ENCODE results near the gene A2M.

Gene A2M

DNA sequence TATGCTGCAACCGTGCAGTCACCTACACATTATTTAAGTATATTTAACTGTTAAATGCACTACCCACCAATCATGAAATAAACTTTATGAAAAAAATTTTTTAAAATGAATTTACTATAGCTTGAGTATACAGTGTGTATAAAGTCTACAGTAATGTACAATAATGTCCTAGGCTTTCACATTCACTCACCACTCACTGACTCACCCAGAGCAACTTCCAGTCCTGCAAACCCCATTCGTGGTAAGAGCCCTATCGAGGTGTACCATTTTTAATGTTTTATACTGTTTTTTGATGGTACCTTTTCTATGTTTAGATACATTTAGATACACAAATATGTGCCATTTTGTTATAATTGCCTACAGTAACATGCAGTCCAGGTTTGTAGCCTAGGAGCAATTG, 78.3 kb downstream of the A2M start:
- DNase-seq (ENCODE audit: low read depth), result no peak

- DNase-seq (ENCODE audit: low read depth), result no peak
Measured at GRCh38 chr12:9036227-9036626, 79.5 kb downstream of the A2M start.

- no peak for DNase-seq (ENCODE audit: low read depth)
Measured at GRCh38 chr12:9034095-9034494, 81.6 kb downstream of the A2M start.

GRCh38 chr12:9033265-9033887, 82.3 kb downstream of the A2M start:
- no peak for DNase-seq (ENCODE audit: low read depth)

- no peak for DNase-seq (ENCODE audit: low read depth)
Measured at GRCh38 chr12:9032202-9032964, 83.3 kb downstream of the A2M start.

DNA sequence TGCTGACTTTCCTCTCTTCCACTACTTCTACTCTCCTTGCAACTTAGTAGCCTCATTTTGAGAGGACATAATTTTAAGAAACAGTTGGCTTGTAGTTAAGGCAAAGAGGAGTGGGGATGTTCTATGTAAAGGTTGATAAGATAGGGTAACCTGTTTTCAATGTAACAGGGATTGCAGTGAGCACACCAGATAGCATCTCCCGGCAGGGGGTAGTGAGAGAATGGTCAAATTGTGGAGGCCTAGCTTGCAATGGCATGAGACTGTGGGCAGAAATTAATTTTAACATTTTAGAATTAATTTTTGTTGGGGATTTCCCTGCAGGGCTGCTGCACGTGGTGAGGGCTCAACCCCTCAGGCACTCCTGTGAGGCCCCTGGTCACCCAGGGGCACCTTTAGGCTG, 84.9 kb downstream of the A2M start:
- DNase-seq (ENCODE audit: low read depth), result no peak

- no peak for DNase-seq (ENCODE audit: low read depth)
Measured at GRCh38 chr12:9027161-9028059, 88.3 kb downstream of the A2M start.

DNA sequence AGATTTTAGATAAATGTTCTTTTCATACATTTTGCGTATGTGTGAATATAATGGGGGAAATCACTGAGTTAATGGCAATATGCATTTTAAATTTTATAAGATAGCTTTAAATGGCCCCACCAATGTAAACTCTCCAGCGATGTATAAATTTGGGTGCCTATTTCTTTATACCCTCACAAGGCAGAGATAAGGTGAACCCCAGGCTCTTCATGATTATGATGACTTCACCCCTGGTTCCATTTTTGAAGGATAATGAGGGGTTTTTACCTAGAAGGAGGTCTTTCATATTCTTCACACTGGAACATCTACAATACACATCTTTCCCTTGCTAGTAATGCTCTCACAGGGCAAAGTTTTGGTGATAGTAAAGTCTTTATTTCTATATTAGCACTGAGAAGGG, 91.2 kb downstream of the A2M start:
- no peak for DNase-seq (ENCODE audit: low read depth)

DNA sequence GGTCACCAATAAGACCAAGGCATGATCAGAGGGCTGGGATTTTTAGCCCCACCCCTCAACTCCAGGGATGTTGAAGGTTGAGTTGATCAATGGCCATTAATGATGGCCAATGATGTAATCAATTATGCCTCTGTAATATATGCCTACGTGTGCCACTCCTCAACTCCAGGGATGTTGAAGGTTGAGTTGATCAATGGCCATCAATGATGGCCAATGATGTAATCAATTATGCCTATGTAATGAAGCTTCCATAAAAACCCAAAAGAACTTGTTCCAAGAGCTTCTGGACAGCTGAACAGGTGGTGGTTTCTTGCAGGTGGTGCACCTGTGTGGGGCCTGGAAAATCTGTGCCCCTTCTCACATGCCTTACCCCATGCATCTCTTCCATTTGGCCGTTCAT, 93.1 kb downstream of the A2M start:
- no peak for DNase-seq (ENCODE audit: low read depth)

Measured in iris pigment epithelial cell (primary cell).